Adrenal gland (tissue), 5 donors: Measurements from ENCODE around the gene TSPAN15.
"Not testable (repeated sequence)": the region's sequence is repeated elsewhere in the genome, so short reads cannot be mapped to it uniquely, and the experiment has no call there.

Experiments used
- CTCF ChIP-seq, 6 experiments: fragments of 450-650 bp in 4 of 6; fragments of 200-600 bp in 2 of 6; sonication (generic) in 1 of 6; IDR thresholded peaks; 1 replicate in 5 of 6; 2 replicates in 1 of 6; pipeline versions ENCODE4 v1.5.1 to v1.8.0; 2016 to 2021; ENCODE audit warnings: antibody characterized with exemption in 6 of 6, mild to moderate bottlenecking in 2 of 6, moderate library complexity in 1 of 6
- POLR2A ChIP-seq, 2 donors: fragments of 450-650 bp; IDR thresholded peaks; one replicate each; pipeline ENCODE4 v1.6.1; 2017; ENCODE audit warnings: antibody characterized with exemption in 2 of 2, mild to moderate bottlenecking in 2 of 2, moderate library complexity in 1 of 2
- donor health status: DM: no; HTN: no; CAD: no.

DNA sequence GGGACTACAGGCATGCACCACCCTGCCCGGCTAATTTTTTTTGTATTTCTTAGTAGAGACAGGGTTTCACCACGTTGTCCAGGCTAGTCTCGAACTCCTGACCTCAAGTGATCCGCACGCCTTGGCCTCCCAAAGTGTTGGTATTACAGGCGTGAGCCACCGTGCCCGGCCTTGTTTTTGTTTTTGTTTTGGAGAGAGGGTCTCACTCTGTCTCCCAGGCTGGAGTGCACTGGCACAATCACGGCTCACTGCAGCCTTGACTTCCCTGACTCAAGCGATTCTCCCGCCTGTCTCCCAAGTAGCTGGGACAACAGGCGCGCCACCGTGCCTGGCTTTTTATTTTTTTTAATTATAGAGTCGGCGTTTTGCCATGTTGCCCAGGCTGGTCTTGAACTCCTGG lies 870 bp upstream of the TSPAN15 start:
- not testable (repeated sequence) for TF ChIP-seq POLR2A, CTCF (IDR thresholded peaks at IDR 0.05)
